Measurements from ENCODE around the gene ABCC4.

Gene ABCC4

DNA sequence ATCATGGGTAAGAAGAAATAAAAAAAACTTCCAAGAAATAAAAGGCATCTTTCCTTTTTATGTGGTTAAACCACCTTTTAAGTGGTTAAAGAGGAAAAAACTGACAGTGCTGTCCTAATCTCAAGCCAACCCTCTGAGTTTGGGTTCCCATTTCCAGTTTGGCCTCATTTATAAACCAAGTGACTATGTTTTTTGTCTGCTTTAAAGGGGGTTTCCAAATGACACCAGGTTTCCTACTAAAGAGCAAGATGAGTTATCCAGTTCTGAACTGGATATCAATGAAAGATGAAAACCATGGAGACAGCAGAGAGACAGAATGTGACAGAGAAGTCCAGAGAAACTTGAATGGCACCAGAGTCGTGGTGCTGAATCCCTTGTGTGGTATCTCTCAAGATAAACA, 251.5 kb downstream of the ABCC4 start:
- DNase-seq (ENCODE audit: low read depth) = no peak

DNA sequence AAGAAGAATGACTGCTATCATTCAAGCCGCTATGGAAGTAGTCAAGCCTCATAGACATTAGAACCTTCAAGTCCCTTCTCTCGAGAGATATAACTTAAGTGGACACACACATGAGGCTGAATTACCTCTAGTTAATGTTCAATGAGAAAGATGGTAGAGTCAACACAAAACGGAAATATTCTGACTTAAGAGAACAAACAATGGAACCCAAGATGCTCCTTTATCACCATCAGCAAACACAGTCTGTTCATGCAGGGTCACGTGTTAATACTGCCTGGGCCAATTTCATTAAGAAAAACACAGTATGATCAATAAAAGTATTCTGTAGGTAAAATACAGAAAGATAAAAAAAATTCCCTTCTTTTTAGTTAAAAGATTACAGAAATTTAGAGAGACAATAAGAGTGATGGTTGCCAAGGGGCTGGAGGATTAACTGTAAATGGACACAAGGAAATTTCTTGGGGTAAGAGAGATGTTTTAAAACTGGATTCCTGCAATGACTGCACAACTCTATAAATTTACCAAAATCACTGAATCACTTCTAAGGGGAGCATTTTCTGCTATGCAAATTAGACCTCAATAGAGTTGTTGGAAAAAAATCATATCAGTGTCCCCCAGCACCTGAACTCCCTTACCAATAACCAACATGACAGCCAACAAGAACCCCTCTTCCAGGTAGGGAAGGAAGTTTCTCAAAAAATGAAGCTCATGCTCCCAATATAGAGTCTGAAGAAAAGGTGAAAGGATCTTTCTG, 256.6 kb downstream of the ABCC4 start:
- DNase-seq (ENCODE audit: low read depth) = no peak

DNA sequence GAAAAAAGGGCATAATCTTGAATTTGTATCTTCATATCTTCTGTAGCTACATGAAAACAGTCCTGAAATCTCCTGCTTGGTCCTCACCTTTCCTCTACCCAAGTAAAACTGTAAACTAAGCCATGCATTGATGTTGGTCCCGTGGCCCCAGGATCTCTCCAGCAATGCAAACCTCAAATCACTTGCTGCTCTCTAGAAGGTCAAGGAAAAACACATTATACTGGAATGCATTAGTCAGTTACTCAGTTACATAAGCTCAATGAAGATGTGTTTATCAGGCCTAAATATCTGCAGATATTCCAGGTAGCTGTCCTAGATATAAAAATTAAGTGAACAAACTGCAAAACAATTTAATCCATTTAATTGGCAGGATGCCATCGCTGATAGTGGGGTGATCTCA, 261.8 kb downstream of the ABCC4 start:
- no peak for DNase-seq (ENCODE audit: low read depth)

DNA sequence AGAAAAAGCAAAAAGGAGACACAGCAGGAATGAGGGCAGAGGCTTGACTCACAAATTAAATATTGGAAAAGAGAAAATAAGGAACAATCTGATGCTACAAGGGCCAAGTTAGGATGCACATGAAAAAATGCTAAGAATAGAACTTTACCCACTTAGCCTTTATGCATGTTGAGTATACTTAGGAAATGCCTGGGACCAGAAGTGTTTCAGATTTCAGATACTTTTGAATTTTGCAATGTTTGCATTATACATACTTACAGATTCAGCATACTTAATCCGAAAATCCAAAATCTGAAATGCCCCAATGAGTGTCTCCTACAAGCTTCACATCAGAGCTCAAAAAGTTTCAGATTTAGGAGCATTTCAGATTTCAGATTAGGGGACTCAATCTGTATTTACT, 262.3 kb downstream of the ABCC4 start:
- no peak for DNase-seq (ENCODE audit: low read depth)

DNA sequence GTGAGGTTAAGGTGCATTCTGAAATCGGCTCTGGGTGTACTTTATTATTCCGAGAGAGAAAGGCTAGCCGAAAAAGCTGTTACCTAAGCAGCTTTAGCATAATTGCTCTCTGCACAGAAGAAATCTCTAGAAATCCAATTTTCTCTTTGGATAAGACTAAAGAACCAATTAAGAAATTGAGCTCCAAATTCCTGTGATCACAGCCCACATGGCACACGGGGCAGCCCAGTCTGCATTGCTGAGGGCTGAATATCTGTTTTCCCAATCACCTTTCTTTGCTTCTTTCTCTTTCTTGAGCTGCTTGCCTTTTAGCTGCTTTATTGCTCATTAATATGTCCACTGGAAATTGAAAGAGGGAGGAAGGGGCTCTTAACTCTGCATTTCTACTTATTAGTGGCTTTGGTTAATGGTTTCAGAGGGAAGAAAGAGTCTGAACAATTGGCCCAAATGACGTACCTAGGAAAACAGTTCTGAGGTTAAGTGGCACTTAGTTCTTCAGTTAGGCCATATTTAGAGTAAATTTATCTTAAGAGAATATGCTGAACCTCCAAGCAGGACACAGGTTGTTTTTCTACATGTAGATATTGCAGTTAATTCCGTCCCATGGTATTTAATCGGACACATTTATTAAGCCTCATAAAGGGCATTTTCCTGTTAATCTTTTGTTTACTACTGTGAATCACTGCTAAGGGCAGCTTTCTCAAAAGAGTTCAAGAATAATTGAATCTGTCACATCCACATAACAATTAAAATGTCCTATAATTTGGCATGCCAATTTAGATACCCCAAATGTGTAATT, 265.7 kb downstream of the ABCC4 start:
- no peak for DNase-seq (ENCODE audit: low read depth)

DNA sequence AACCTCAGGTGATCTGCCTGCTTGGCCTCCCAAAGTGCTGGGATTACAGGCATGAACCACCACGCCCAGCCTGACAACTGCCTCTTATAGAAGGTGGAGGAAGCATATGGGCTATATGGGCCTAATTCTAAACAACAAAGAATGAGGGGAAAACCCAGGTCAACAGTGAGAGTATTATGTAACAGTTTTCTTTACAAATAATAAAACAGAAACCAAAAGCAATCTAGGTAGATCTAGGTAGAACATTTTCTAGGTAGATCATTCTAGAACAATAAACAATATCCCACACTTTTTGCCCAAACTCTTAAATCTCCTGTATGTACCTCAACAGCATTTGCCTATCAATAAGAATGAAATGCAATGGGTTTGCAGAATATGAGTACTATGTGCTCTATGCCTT, 267.4 kb downstream of the ABCC4 start:
- DNase-seq (ENCODE audit: low read depth) = no peak

DNA sequence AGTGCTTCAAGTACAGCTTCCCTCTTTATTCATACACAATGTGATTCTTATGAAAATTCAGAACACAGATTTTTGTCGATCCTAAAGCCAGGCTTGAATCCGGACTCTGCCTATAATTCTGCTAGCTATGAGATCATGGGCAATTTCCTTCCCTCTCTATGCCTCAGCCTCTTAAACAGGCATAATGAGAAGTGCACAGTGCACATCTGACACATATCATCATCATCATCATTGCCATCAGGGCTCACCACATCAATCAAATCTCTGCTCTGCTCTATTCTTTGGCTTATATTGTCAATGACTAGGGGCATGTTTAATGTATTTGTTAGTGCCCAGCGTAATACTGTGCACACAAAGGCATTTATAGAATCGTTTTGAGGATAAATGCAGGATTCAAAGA, 269.1 kb downstream of the ABCC4 start:
- no peak for DNase-seq (ENCODE audit: low read depth)

DNA sequence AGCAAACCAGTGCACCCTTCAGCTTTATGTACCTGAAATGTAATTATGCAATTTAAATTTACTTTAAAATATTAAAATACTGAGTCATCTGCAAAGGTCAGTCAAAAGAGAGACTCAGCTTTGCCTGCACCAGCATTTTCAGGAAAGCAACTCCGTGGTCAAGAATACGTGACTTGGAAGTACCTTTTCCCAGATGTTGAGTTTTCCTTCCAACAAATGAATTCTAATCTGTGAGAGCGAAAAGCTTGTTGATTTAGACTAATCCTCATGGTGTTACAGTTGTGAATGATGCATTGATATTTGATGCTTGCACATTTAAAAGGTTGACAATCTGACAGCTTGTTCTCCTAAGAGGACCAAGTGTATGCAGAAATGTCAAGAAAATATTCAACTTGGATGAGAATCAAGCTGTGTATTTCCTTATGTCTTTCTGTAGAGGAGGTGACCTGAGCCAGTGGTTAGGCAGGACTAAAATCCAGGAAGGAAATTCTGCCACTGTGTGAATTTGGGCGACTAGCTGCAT, 270.4 kb downstream of the ABCC4 start:
- DNase-seq (ENCODE audit: low read depth) = no peak

DNA sequence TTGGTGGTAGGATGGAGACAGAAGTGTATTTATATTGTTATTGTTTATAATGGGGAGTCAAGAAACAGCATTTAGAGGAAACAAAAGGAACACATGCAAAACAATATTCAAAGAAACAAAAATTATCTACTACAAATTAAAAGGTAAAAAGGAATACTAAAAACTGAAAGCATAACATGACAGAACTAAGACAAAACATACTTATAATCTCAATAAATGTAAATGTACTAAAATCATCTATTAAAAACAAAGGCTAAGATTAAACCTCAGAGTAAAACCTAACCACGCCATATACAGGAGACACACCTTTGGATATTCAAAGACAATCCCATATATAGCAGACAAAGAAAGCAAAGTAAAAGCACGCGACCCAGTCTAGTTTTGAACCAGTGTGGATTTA, 273.6 kb downstream of the ABCC4 start:
- no peak for DNase-seq (ENCODE audit: low read depth)

DNA sequence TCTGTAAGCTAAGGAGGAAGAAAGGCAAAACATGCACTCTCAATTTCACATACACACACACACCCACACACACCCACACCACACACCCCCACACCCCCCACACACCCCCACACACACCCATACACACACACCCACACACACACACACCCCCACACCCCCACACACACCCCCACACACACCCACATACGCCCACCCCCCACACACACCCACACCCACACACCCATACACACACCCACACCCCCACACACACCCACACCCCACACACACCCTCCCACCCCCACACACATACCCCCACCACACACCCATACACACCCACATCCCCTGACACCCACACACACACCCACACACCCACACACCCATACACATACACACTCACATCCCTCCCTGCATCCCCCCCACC, 276.1 kb downstream of the ABCC4 start:
- DNase-seq (ENCODE audit: low read depth) = no peak

DNA sequence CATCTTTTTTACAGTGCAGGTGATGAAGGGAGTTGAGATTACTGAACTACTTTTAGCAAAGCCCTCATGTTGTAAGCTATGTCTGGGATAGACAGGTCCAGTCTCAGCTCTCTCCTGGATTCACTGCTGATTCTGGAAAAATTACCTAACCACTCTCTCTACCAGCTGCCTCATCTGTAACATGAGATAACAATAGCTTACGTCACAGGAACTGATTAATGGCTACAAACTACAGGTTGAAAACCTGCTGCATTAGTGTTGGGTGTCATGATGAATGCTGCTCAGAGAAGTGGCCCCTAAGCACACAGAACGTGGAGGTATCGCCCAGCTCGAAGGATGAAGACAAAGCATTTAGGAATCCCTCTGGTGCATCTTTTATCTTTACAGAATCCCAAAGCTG, 277.8 kb downstream of the ABCC4 start:
- no peak for DNase-seq (ENCODE audit: low read depth)

DNA sequence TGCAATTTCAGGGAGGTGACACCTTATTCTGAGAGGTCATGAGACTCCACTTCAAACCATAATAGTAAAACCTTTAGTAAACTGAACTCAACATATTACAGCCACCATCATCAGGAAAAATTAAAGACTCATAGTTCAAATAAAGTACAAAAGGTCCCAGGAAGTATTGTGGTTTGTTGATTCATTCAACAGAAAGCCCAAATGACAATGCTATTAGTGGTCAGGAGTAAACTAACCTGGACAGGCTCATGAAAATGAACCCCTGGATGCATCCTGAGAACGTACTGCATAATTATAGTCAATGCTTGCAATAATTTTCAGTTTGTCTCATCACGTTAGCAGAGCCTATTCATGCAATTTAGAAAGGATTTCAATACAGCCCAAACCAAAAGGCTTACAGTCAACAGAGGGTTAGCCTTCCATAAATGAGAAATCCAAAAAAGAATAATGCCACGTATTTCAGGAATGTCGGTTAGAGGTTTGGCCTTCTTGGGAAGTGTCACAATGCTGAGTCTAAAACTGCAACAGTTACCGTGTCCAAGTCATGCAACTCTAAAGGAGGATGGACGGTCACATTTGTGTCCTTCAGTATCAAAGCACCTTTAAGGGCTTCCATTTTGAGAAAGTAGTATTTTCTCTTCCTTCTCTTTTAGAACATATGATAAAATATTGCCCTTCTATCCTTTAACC, 280.8 kb downstream of the ABCC4 start:
- no peak for DNase-seq (ENCODE audit: low read depth)

DNA sequence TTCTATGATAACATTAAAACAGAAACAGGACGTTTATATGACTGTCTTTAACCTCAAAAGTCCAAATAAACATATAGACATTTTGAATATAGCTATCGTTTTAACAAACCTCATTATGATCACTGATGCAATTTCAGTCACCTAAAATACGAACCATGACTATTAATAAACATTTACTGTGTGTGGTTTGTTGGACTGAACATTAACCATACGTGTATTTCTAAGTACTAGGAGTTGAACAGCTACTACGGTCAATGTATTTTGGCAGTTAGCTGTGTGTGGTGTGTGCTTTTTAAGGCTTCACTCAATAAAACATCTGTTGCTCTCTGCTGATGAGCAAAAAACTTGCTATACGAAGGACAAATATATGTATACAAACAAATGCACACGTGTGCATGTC, 281.4 kb downstream of the ABCC4 start:
- DNase-seq (ENCODE audit: low read depth) = no peak

DNA sequence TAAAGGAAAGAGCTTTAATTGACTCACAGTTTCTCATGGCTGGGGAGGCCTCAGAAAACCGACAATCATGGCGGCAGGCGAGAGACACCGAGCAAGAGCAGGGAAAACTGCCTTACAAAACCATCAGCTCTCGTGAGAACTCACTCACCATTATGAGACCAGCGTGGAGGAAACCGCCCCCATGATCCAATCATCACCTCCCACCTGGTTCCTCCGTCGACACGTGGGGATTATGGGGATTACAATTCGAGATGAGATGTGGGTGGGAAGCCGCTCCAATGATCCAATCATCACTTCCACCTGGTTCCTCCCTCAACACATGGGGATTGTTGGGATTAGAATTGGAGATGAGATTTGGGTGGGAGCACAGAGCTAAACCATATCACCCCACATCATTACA, 293.9 kb downstream of the ABCC4 start:
- no peak for DNase-seq (ENCODE audit: low read depth)

DNA sequence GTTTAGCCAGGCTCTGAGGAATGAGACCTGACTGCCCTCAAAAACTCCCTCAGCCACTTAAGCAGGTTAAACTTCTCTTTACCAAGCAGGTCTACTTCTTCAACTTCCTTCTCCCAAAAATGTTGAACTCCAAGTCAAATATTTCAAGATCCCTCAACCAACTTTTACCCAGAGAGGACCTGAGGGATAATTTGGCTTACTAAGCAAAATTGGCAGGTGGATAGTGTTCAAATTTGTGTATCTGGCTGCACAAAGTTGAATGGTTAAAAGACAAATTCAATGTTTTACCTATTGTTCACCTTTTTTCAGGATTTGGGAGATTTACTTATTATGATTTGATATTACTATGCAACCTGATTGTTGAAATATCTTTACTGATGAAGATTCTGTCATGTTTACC, 296.0 kb downstream of the ABCC4 start:
- no peak for DNase-seq (ENCODE audit: low read depth)

DNA sequence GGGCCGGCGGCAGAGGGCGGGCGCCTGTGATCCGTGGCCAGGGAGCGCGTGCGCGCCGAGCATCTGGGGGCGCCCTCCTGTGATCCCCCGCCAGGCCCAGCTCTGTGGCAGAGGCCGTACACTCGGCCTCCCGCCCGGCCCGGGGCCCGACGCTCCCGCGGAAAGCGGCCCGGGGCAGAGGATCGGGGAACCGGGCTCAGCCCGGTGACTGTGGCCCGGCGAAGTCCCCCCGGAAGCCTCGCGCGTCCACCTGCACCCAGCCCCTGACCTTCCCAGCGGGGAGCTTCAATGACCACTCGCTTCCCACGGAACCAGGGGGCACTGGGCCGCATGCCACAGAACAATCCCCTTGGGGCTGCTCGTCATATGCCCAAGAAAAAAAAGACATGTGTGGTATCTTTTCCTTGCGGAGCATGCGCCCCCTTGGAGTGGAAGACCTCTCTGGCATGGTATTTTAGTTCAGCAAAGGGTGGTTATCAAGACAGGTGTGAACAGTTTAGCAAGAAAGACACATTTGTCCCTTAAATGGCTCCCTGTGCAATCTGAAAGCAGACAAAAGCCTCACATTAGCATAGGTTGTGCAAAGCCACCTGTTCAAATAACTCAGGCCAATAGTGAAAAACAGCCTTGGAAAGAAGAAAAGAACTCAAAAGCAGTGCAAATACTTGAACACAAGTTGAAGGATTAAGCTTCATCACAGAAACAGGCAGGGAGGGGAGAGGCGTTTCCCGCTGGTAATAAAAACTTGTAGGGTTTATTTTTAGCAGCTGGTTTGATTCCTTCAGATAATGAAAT, 298.0 kb downstream of the ABCC4 start:
- no peak for DNase-seq (ENCODE audit: low read depth)

DNA sequence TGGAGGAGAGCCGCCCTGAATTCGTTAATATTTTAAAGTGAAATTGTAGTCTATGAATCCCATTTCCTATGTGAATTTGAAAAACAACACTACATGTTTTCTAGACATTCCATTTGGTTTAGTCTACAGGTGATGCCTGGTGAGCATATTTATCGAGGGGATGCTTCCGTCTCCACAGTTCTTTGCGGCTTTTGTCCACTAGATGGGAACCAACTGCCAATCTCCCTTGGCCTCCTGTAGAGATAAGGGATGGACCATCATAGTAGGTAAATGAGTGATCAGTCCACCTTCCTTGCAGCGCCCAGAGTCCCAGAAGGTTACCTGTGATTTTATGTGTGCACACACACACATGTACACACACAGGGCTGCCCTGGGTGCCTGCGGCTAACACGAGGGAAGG, 299.1 kb downstream of the ABCC4 start:
- no peak for DNase-seq (ENCODE audit: low read depth)

DNA sequence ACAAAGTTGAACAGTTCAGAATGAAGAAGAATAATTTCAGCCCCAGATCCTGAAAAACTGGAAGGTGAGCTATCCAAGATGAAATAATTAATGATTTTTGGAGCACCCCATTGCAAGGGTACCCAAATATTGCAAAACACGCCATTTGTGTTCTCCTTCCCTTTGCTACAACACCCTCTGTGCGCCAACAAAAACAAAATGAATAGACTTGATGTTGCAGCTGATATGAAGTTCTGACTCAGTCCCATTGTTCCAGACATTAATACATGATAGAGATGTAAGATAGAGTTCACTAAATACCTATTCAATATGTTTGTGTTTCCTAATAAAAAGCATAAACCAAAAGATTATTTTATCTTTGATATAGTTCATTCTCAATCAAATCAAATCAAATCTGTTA, 301.4 kb downstream of the ABCC4 start:
- DNase-seq (ENCODE audit: low read depth) = no peak

DNA sequence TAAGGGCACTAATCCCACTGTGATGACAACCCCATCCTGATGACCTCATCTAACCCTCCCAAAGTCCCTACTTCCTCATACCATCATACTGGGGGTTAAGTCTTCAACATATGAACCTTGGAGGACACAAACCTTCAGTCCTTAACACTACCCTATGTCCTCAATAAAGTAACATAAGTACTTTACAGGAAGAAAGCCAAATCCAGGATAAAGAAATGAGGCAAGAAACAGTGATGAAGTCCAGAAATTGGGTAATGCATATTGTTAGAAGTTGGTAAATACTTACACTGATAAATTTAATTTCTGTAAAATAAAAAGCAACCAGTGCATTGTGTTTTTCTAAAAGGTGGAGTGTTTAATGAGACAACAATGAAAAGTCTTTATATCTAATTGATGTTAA, 304.1 kb downstream of the ABCC4 start:
- no peak for DNase-seq (ENCODE audit: low read depth)

DNA sequence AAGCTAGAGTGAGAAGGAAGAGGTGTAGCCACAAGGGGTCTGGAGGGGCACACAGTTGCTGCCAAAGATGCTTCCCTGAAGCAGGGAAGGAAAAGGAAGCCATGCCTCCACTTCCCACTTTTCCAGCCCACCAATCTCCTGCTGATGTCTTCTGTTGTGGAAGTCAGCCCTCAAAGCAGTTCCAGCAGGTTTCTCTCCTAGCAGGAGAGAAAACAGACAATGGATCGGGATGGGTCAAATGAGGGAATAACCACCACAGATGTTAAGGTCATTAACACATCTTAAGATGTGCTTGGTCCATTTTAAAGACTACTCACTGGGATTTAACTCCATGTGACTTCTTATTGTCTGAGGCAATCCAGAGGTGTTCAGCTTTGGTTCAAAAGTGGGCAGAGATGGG, 304.8 kb downstream of the ABCC4 start:
- DNase-seq (ENCODE audit: low read depth) = no peak

DNA sequence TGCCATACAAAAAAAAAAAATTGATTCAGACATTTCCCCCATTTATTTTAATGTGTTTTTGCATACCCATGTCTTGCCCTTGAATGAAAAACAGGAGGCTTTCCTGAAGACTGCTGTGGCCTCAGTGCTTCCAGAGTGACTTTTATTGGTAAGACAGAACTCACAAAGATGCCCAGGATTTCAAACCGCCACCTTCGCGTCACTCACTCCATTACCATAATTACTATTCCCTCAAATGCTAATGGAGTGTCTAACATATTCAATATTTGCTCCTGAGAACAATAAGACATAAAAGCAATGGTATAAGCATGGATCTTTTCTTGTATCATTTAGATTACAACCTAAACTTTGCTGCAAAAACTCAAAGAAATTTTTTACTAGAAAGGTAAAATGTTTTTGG, 306.7 kb downstream of the ABCC4 start:
- DNase-seq (ENCODE audit: low read depth) = no peak

DNA sequence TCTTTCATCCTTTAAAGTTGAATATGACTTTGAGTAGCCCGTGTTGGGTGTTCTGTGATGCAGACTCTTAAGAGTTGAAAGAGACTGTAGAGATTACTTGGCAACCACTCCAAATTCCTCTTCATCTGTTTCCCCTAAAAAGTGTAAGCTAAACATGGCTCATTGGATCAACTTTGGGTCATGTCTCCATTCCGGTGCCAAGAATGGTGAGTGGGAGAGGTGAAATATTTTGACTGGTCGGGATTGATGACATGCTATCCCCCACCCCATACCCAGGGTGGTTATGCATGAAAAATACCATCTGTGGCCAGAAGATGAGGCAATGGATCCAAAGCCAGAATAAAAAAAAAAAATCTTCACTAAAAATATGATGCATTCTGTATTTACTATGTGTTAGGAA, 307.6 kb downstream of the ABCC4 start:
- no peak for DNase-seq (ENCODE audit: low read depth)
